Peyer's patch (tissue), 4 donors: ENCODE measurements around the gene SETD6.

Experiments
- CTCF ChIP-seq, 6 experiments: fragments of 450-650 bp in 4 of 6; fragments of 200-600 bp in 2 of 6; sonication (generic) in 1 of 6; IDR thresholded peaks; one replicate each; pipeline ENCODE4 v1.5.1; 2017 to 2019; ENCODE audit warnings: antibody characterized with exemption in 6 of 6, mild to moderate bottlenecking in 3 of 6, moderate library complexity in 1 of 6
- POLR2A ChIP-seq, 2 donors: fragments of 450-650 bp; IDR thresholded peaks; one replicate each; pipeline ENCODE4 v1.5.1; 2017; ENCODE audit warnings: antibody characterized with exemption in 2 of 2, mild to moderate bottlenecking in 2 of 2, moderate library complexity in 2 of 2

GRCh38 chr16:58499615-58500351, 15.5 kb upstream of the SETD6 start, which contains the start of gene NDRG4:
- no peak for TF ChIP-seq CTCF (IDR thresholded peaks at IDR 0.05)
- TF ChIP-seq POLR2A (IDR thresholded peaks at IDR 0.05) = no peak
